KBM-7 (cell line): ENCODE results near the gene MAP3K20.
"Not testable (repeated sequence)": the region's sequence is repeated elsewhere in the genome, so short reads cannot be mapped to it uniquely, and the experiment has no call there.

Experiments used
- DNase-seq: peaks from one replicate; pipeline ENCODE4 v3.0.0-alpha.2; 2015
- in situ Hi-C: fragments of 300-500 bp; cut with MboI; formaldehyde crosslinking; loops from 2 replicates; pipeline ENCODE4 v1.14.3; 2020; ENCODE audit warnings: low sequenced_read_pairs, low pct_unique_long_range_greater_than_20kb, mixed read lengths

MAP3K20 gene

GRCh38 chr2:173286153-173286809 lies 210.6 kb downstream of the MAP3K20 start:
- in situ Hi-C loops: no loop called here
- DNase-seq: peak; percentile 45

GRCh38 chr2:173287594-173287993 lies 211.9 kb downstream of the MAP3K20 start:
- in situ Hi-C loops: no loop called here
- DNase-seq: no peak

- no peak for DNase-seq
- in situ Hi-C loops: no loop called here
These were observed 212.9 kb downstream of the MAP3K20 start for GRCh38 chr2:173288561-173288960.

GRCh38 chr2:173290046-173290445 lies 214.4 kb downstream of the MAP3K20 start:
- in situ Hi-C loops: no loop called here
- no peak for DNase-seq

- no peak for DNase-seq
- in situ Hi-C loops: no loop called here
These were observed 214.9 kb downstream of the MAP3K20 start for GRCh38 chr2:173290518-173290917.

- in situ Hi-C loops: no loop called here
- peak; percentile 26 for DNase-seq
These were observed 215.8 kb downstream of the MAP3K20 start for GRCh38 chr2:173291412-173291811.

GRCh38 chr2:173296235-173296634 lies 220.6 kb downstream of the MAP3K20 start:
- DNase-seq: no peak
- in situ Hi-C loops: no loop called here

GRCh38 chr2:173298536-173299097 lies 223.0 kb downstream of the MAP3K20 start:
- no peak for DNase-seq
- in situ Hi-C loops: no loop called here

GRCh38 chr2:173299764-173300163 lies 224.1 kb downstream of the MAP3K20 start:
- in situ Hi-C loops: no loop called here
- no peak for DNase-seq

GRCh38 chr2:173300458-173300857 lies 224.8 kb downstream of the MAP3K20 start:
- in situ Hi-C loops: no loop called here
- DNase-seq: peak; percentile 37

- in situ Hi-C loops, DNase-seq: not testable (repeated sequence)
These were observed 225.9 kb downstream of the MAP3K20 start for GRCh38 chr2:173301549-173301948.

- DNase-seq: no peak
- in situ Hi-C loops: no loop called here
These were observed 229.7 kb downstream of the MAP3K20 start for GRCh38 chr2:173305303-173305702.

- no peak for DNase-seq
- in situ Hi-C loops: no loop called here
These were observed 231.6 kb downstream of the MAP3K20 start for GRCh38 chr2:173307293-173307692.

GRCh38 chr2:173309370-173309769 lies 233.7 kb downstream of the MAP3K20 start:
- DNase-seq, in situ Hi-C loops: not testable (repeated sequence)

GRCh38 chr2:173311844-173312606 lies 236.4 kb downstream of the MAP3K20 start:
- no peak for DNase-seq
- in situ Hi-C loops: no loop called here
